HG02763 (cell line): ENCODE results near the gene FUCA2.
A peak's percentile ranks its signal among the peaks of the same experiment; 100 is the strongest.

Experiments
- ATAC-seq: cut with Tn5 transposase; IDR thresholded peaks from one replicate; pipeline ENCODE4 v1.9.1; 2021; ENCODE audit warnings: mild to moderate bottlenecking, moderate library complexity; ENCODE audit not compliant: unreplicated experiment

FUCA2 gene

GRCh38 chr6:143510991-143511891 lies at the start of gene FUCA2:
TSS of gene FUCA2 (minus strand) at chr6:143511720. CDS start at chr6:143511634, 86 bp downstream.
- ATAC-seq = peak; percentile 56

DNA sequence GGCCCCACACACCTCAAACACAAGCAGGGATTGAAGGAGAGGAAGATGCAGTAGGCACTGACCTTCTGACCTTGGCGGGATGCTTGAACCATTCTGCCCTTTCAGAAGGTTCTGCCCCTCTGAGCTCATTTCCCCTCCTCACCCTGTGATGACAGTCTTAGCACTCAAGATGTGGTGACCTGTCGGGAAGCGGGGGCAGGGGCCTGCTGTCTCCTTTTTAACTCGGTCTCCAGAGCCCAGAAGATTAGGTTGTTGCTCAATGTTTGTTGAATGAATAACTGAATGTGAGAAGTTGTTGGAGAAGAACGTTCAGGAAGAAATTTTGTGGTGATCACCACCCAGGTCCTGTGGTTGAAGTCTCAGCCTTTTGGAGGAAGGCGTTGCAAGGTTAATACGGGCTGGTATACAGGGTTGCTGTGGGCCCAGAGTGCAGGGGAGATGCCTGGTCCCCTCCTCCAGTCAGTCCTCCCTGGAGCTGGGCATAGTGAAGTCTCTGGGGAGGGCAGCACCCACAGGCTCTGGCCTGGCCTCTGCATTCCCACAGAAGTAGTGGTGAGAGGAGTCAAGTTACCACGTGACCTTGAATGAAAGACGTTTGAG lies 49.7 kb upstream of the FUCA2 start:
- ATAC-seq = no peak

- no peak for ATAC-seq
Measured at GRCh38 chr6:143559051-143559660, 47.6 kb upstream of the FUCA2 start.

- no peak for ATAC-seq
Measured at GRCh38 chr6:143556529-143556928, 45.0 kb upstream of the FUCA2 start.

DNA sequence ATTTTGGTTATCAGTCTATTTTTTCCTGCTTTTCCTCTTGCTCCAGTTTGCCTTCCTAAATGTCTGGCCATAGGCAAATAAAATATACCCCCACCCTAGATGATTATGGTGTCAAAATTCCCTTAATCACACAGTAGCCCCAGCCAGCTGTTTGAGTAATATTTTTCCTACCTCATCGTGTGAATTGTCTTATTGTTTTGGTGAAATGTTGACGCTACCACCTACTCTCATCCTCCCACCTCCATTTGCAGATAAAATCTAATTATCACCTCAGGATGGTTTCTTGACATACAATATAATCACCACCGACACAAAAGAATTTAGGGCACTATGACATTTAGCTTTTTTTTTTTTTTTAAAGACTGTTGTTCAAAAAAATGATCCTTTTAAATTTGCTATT lies 44.1 kb upstream of the FUCA2 start:
- no peak for ATAC-seq

GRCh38 chr6:143555071-143555492 lies 43.6 kb upstream of the FUCA2 start:
- no peak for ATAC-seq

GRCh38 chr6:143553337-143553736 lies 41.8 kb upstream of the FUCA2 start:
- no peak for ATAC-seq

DNA sequence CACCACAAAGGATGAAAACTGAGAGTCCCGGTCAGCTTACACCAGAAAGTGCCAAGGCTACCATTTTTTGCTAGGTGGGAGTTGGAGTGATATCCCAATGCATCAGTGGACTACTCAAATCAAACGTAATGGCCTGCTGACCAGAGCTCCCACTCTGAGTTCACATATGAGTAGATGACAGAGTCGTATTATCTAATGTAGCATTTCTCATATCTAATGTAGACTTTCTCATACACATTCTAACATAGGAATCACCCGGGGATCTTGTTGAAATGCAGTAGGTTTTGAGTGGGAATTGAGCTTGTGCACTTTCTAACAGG lies 38.4 kb upstream of the FUCA2 start:
- no peak for ATAC-seq

GRCh38 chr6:143549221-143549948 lies 37.9 kb upstream of the FUCA2 start:
- ATAC-seq = peak; percentile 53

GRCh38 chr6:143546599-143546998 lies 35.1 kb upstream of the FUCA2 start:
- no peak for ATAC-seq

DNA sequence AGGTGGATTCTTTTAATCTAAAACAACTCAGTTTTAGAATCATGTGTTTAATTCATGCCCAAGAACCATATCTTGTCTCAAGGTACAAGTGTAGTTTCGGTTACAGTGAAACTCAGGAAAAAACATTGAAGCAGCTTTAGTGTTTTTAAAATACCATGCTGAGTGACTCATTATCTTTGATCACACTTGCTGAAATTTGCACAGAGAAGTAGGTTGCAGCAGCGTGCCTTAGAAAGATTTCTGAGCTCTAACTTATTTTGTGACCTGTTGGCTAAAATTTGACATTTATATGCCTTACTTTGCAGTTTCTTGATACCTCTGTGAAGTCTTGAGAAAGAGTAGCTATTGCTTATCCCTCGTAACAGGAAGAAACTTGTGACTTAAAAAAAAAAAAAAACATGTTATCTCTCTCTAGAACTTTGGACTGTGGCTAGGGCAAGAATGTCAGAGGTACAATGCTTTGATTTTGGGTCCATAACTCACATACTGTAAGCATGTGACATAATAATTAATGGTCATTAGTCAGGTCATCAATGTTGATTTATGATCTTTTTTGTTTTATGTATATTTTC lies 34.5 kb upstream of the FUCA2 start:
- ATAC-seq = no peak

DNA sequence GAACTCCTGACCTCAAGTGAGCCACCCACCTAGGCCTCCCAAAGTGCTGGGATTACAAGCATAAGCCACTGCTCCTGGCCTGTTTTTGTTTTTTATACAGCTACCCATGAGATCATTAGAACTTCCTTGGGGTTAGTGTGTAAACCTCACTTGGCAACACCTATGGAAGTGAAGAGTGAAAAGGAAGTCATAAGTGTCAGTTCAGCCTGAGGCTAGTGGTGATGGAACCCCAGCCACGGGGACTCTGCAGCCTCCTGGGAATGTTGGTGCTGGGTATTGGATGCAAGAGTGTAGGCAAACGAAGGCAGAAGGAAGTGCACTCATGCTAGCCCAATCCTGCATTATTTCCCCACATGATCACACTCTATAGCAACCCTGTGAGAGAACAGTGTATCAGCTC lies 33.6 kb upstream of the FUCA2 start:
- no peak for ATAC-seq

DNA sequence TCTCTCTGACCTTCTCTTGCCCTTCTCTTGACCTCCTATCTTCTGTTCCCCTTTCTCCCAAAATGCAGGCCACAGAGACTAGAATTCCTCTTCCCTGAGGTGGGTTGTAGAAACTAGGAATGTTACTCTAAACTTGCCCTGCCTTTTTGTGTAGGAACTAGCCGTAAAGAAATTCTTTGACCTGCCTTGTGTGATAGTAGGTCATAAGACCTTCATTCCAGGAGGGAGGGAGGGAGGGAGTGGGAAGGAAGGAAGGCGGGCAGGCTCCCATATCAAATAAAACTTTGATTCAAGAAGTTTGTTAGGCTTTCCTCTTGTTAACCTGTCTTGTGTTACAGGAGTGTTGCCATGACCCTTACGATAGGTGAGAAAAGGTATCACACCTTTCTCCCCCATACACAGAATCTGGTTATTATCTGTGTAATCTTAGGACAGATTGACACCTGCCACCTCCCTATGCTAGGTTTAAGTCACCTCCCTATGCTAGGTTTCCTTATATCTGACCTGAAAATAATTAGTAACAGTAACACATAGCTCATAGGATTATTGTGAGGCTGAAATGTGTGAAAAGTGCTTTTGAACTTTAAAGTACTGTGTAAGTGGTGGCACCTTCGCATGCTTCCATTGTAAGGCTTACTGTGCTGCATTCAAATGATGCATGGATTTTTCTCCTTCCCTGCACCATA lies 32.6 kb upstream of the FUCA2 start:
- no peak for ATAC-seq

GRCh38 chr6:143543435-143543834 lies 31.9 kb upstream of the FUCA2 start:
- ATAC-seq = no peak

GRCh38 chr6:143542888-143543287 lies 31.4 kb upstream of the FUCA2 start:
- ATAC-seq = no peak

DNA sequence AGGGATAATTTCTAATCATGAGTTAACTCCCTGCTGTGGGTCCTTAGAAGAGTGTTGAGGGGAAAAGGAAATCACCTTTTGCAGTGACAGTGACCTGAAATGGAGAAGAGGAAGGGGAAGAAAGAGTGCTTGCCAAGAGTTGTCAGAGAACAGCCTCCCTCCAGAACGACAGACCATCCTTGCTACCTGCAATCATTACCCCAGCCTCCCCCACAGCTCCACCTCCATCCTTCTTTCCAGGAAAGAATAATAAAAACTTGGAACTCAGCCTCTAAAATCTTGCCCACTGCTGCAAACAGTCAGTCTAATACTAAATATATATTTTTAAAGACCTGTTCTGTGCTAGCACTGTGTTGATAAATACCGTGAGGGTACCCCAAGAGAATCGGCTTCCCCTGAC lies 28.7 kb upstream of the FUCA2 start:
- no peak for ATAC-seq

- ATAC-seq = no peak
Measured at GRCh38 chr6:143539734-143540133, 28.2 kb upstream of the FUCA2 start.

DNA sequence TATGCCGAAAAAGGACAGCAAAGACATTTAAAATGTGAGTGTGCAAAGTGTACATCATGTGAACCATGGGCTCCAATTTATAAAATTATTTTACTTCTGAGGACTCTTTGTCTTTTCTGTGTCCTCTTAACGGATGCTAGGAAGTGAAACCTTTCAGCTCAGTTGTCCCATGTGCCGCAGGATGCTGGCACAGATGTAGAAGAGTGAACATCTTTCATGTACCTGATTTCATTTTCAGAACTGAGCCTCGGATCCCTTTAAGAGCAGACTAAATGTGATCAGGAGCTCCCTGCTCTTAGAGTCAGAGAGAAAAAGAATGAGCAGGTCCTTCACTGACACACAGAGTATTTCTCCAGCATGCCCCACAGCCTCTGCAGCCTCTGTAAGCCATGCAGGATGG lies 27.6 kb upstream of the FUCA2 start:
- ATAC-seq = no peak

- no peak for ATAC-seq
Measured at GRCh38 chr6:143538374-143538773, 26.9 kb upstream of the FUCA2 start.

DNA sequence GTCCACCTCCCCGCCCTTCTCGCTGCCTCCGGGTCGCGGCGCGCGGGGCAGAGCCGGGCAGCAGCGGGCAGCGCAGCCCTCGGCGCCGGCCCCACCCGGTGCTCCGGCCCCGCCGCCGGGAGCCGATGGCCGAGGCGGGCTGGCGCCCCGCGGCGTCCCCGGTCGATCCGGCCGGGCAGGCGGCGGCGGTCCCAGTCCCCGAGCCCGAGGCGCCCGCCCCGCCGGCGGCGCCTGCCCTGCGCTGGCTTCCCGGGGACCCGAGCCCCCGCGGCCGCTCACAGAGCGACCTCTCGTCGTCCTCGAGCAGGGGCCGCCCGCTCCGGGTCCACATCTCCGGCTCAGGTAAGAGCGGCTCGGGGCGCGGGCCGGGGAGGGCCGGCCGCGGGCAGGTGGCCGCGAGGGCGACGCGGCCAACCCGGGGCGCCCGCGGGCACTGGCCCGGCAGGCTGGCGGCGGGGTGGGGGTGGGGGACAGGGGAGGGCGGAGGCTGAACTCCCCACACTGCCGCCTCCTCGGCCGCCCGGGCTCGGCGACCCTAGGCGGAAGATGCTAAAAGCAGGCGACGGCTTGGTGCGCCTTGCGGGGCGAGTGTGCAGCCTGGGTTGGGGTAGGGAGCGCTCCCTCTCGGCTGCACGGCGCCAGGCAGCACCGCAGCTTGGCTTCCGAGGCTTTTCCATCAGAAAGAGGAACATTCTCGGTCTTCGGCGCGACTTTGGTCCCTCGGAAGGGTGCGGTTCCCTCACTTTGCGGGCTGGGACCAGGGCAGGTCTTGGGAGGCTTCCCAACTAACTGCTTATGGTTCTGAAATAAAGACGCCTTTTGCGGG lies 25.6 kb upstream of the FUCA2 start:
- ATAC-seq = peak; percentile 51
